Suprapubic skin (tissue), 4 donors: Measurements from ENCODE around the gene ACSL6. TPM values are rescaled to one million over a fixed set of nuclear protein-coding genes. Genes with fewer than 3 reads are reported as not detected.

Experiments used
- DNase-seq, 2 donors: peaks; one replicate each; pipeline ENCODE4 v3.0.0-alpha.2; 2019; ENCODE audit warnings: low spot score in 2 of 2
- H3K27ac ChIP-seq: fragments of 200-600 bp; sonication (generic); one replicate; pipeline ENCODE4 v1.5.1; 2019
- H3K27me3 ChIP-seq: fragments of 200-600 bp; sonication (generic); one replicate; pipeline ENCODE4 v1.5.1; 2019
- H3K36me3 ChIP-seq: fragments of 200-600 bp; sonication (generic); one replicate; pipeline ENCODE4 v1.5.1; 2019
- H3K4me1 ChIP-seq: fragments of 200-600 bp; sonication (generic); one replicate; pipeline ENCODE4 v1.5.1; 2019
- H3K4me3 ChIP-seq: fragments of 200-600 bp; sonication (generic); one replicate; pipeline ENCODE4 v1.5.1; 2019; ENCODE audit warnings: mild to moderate bottlenecking
- H3K9me3 ChIP-seq: fragments of 200-600 bp; sonication (generic); one replicate; pipeline ENCODE4 v1.5.1; 2019
- CTCF ChIP-seq, 2 donors: fragments of 200-600 bp in 1 of 2; fragments of 450-650 bp in 1 of 2; sonication (generic) in 1 of 2; IDR thresholded peaks; one replicate each; pipeline ENCODE4 v1.5.1; 2016 to 2019; ENCODE audit warnings: antibody characterized with exemption in 2 of 2, mild to moderate bottlenecking in 1 of 2, moderate library complexity in 1 of 2
- EP300 ChIP-seq: sonication (generic); formaldehyde crosslinking; IDR thresholded peaks from one replicate; pipeline ENCODE4 v1.6.1; 2017; ENCODE audit warnings: antibody characterized with exemption
- POLR2A ChIP-seq, 2 donors: fragments of 450-650 bp; IDR thresholded peaks; one replicate each; pipeline ENCODE4 v1.6.1; 2017; ENCODE audit warnings: antibody characterized with exemption in 2 of 2, mild to moderate bottlenecking in 2 of 2, moderate library complexity in 2 of 2
- POLR2AphosphoS5 ChIP-seq, 3 donors: sonication (generic); formaldehyde crosslinking; IDR thresholded peaks; one replicate each; pipeline ENCODE4 v1.6.1; 2017; ENCODE audit warnings: antibody characterized with exemption in 3 of 3
- WGBS: methylation state at CpG from one replicate; pipeline ENCODE4 v1.1.5; 2018; 5-methylcytosine and 5-hydroxymethylcytosine counted together
- total RNA-seq, 4 donors: library from RNA; depleted of rRNA; stranded (reverse); fragments of >200 nt; gene quantifications; one replicate each; pipeline ENCODE4 v1.1.0, GENCODE V29; 2016

ACSL6 gene
- total RNA-seq, 4 donors from 2014 or later: 0.21 to 0.89 (median 0.23) TPM; not detected in 1

- DNase-seq: peak in 1 of 2 donors; percentile 68
- Histone ChIP-seq H3K4me1 (no peaks in the 10 kb centered on the region), H3K36me3 (no peaks in the 10 kb centered on the region), H3K9me3 (no peaks in the 10 kb centered on the region), H3K27ac (no peak overlapping the region), H3K4me3 (no peak overlapping the region), H3K27me3 (no peaks in the 10 kb centered on the region)
- WGBS: 66% methylated on average over 9 of the region's 12 CpGs
- TF ChIP-seq CTCF (IDR thresholded peaks at IDR 0.05): no peak
- TF ChIP-seq EP300: no peak
- TF ChIP-seq POLR2AphosphoS5 (IDR thresholded peaks at IDR 0.05): no peak
- TF ChIP-seq POLR2A (IDR thresholded peaks at IDR 0.05): no peak
These were observed 36.3 kb downstream of the ACSL6 start for GRCh38 chr5:131974956-131975726.

GRCh38 chr5:131974622-131974955 is 36.9 kb downstream of the ACSL6 start:
- H3K9me3 ChIP-seq: no peaks in the 10 kb centered on the region
- TF ChIP-seq POLR2AphosphoS5 (IDR thresholded peaks at IDR 0.05) (no peak), EP300 (no peak), CTCF (IDR thresholded peaks at IDR 0.05) (no peak), POLR2A (IDR thresholded peaks at IDR 0.05) (no peak)
- no peaks in the 10 kb centered on the region for H3K36me3 ChIP-seq
- H3K4me3 ChIP-seq: no peak overlapping the region
- no peaks in the 10 kb centered on the region for H3K27me3 ChIP-seq
- no peaks in the 10 kb centered on the region for H3K4me1 ChIP-seq
- 86% methylated on average over 5 of the region's 5 CpGs for WGBS
- DNase-seq: peak in 1 of 2 donors; percentile 58
- H3K27ac ChIP-seq: no peak overlapping the region

GRCh38 chr5:131974016-131974415 is 37.4 kb downstream of the ACSL6 start:
- H3K36me3 ChIP-seq: no peaks in the 10 kb centered on the region
- H3K4me1 ChIP-seq: no peaks in the 10 kb centered on the region
- DNase-seq: no peak
- WGBS: 86% methylated on average over 1 of the region's 1 CpG
- no peak overlapping the region for H3K4me3 ChIP-seq
- no peaks in the 10 kb centered on the region for H3K27me3 ChIP-seq
- H3K9me3 ChIP-seq: no peaks in the 10 kb centered on the region
- H3K27ac ChIP-seq: no peak overlapping the region
- TF ChIP-seq POLR2A (IDR thresholded peaks at IDR 0.05) (no peak), CTCF (IDR thresholded peaks at IDR 0.05) (no peak)

GRCh38 chr5:131973089-131973712 is 38.3 kb downstream of the ACSL6 start:
- WGBS: 87% methylated on average over 9 of the region's 9 CpGs
- TF ChIP-seq POLR2AphosphoS5 (IDR thresholded peaks at IDR 0.05): no peak
- no peak for TF ChIP-seq CTCF (IDR thresholded peaks at IDR 0.05)
- TF ChIP-seq EP300: no peak
- TF ChIP-seq POLR2A (IDR thresholded peaks at IDR 0.05): no peak

GRCh38 chr5:131968396-131968954 is 43.0 kb downstream of the ACSL6 start:
- TF ChIP-seq POLR2AphosphoS5 (IDR thresholded peaks at IDR 0.05) (no peak), EP300 (no peak)
- no peak for DNase-seq
- WGBS: 60% methylated on average over 5 of the region's 5 CpGs

More at GRCh38 chr5:131973089-131973712, 38.3 kb downstream of the ACSL6 start:
- Histone ChIP-seq H3K4me3 (no peak overlapping the region), H3K27me3 (no peaks in the 10 kb centered on the region), H3K9me3 (no peaks in the 10 kb centered on the region), H3K36me3 (no peaks in the 10 kb centered on the region), H3K4me1 (no peaks in the 10 kb centered on the region), H3K27ac (no peak overlapping the region)
- no peak for DNase-seq

More at GRCh38 chr5:131968396-131968954, 43.0 kb downstream of the ACSL6 start:
- Histone ChIP-seq H3K4me1 (no peaks in the 10 kb centered on the region), H3K27ac (no peak overlapping the region), H3K9me3 (no peaks in the 10 kb centered on the region), H3K36me3 (no peaks in the 10 kb centered on the region), H3K4me3 (no peak overlapping the region), H3K27me3 (no peaks in the 10 kb centered on the region)
